K562 (cell line): Measurements from ENCODE around the gene CD248. TPM values are rescaled to one million over a fixed set of nuclear protein-coding genes. Genes with fewer than 3 reads are reported as not detected.

ENCODE experiments used
- ATAC-seq: fragments of 200-7000 bp; cut with Tn5 transposase; 3 replicates; pipeline ENCODE4 v1.9.1; 2020; ENCODE audit warnings: moderate library complexity
- BruUV-seq: library from RNA; stranded (reverse); fragments of 400-500 nt; replicated peaks from 2 replicates; lab custom pipeline; 2021; lab: Mats Ljungman, UMichigan
- CTCF ChIA-PET: fragments of 300-600 bp; formaldehyde crosslinking; extraction: SDS; loops from one replicate; lab custom pipeline; 2021; ENCODE audit warnings: low intra/inter-chr PET ratio; lab: Yijun Ruan, JAX
- POLR2A ChIA-PET: fragments of 300-600, 350-650 bp; sonication (Branson Sonifier 250); formaldehyde crosslinking; extraction: SDS; loops from one replicate; lab custom pipeline; 2021; ENCODE audit warnings: antibody characterized with exemption, inconsistent platforms; lab: Yijun Ruan, JAX
- DNase-seq, 4 experiments: peaks; one replicate each; pipeline versions ENCODE4 v3.0.0 to v3.0.0-alpha.2; 2011 to 2018; ENCODE audit warnings: low spot score in 3 of 4, mixed read lengths in 3 of 4; ENCODE audit errors: extremely low read depth in 1 of 4
- FAIRE-seq: peaks from 2 replicates; lab custom pipeline; 2011; peaks lifted over from hg19 to GRCh38; lab: Jason Lieb, UNC
- H2AFZ ChIP-seq: 2 replicates; pipeline ENCODE4 v1.6.0; 2011; ENCODE audit warnings: low read depth, low read length, control low read depth, inconsistent platforms
- H3K27ac ChIP-seq: fragments of 200-600 bp; 3 replicates; pipeline ENCODE4 v1.8.0; 2011; ENCODE audit warnings: low read depth, mild to moderate bottlenecking, control low read depth, inconsistent platforms, low read length, moderate library complexity, mixed read lengths; ENCODE audit errors: extremely low read depth
- H3K27me3 ChIP-seq, 2 experiments: fragments of 300-600 bp in 1 of 2; 2 replicates in 1 of 2; 3 replicates in 1 of 2; pipeline versions ENCODE4 v1.6.0 to v1.8.0; 2011; ENCODE audit warnings: inconsistent platforms in 2 of 2, low read length in 2 of 2, mild to moderate bottlenecking in 1 of 2, mixed read lengths in 1 of 2, moderate library complexity in 1 of 2; ENCODE audit not compliant: control insufficient read depth in 2 of 2, insufficient read depth in 2 of 2
- H3K36me3 ChIP-seq: fragments of 300-600 bp; 3 replicates; pipeline ENCODE4 v1.8.0; 2011; ENCODE audit warnings: mild to moderate bottlenecking, low read length, inconsistent platforms; ENCODE audit not compliant: control insufficient read depth, insufficient read depth
- H3K4me1 ChIP-seq, 2 experiments: fragments of 200-600 bp in 1 of 2; replicated peaks in 1 of 2; 2 replicates in 1 of 2; 3 replicates in 1 of 2; pipeline versions ENCODE4 v1.5.1 to v1.8.0; 2011; ENCODE audit warnings: inconsistent platforms in 2 of 2, low read length in 2 of 2, mild to moderate bottlenecking in 1 of 2, mixed read lengths in 1 of 2, moderate library complexity in 1 of 2; ENCODE audit not compliant: control insufficient read depth in 2 of 2, insufficient read depth in 2 of 2
- H3K4me2 ChIP-seq: 2 replicates; pipeline ENCODE4 v1.6.1; 2011; ENCODE audit warnings: low read length, control low read depth, inconsistent platforms, mixed read lengths; ENCODE audit not compliant: insufficient read depth
- H3K4me3 ChIP-seq: fragments of 200-600 bp; sonication (generic), shearing (Covaris generic); 2 replicates; pipeline ENCODE4 v1.5.1; 2016; ENCODE audit warnings: control low read depth, inconsistent platforms
- H3K79me2 ChIP-seq: fragments of 200-600 bp; 3 replicates; pipeline ENCODE4 v1.8.0; 2011; ENCODE audit warnings: low read length, inconsistent platforms; ENCODE audit not compliant: control insufficient read depth, insufficient read depth
- H3K9ac ChIP-seq, 2 experiments: 2 replicates each; pipeline versions ENCODE4 v1.6.0 to v1.6.1; 2011; ENCODE audit warnings: low read depth in 2 of 2, low read length in 2 of 2, control low read depth in 1 of 2, inconsistent platforms in 1 of 2, mild to moderate bottlenecking in 1 of 2, mixed read lengths in 1 of 2; ENCODE audit not compliant: insufficient read depth in 1 of 2
- H3K9me1 ChIP-seq: one replicate; pipeline ENCODE4 v1.6.0; 2011; ENCODE audit warnings: inconsistent platforms, mild to moderate bottlenecking, low read length, moderate library complexity; ENCODE audit not compliant: control insufficient read depth, insufficient read depth
- H3K9me3 ChIP-seq: replicated peaks from 2 replicates; pipeline ENCODE4 v1.5.1; 2011; ENCODE audit warnings: low read depth, low read length, inconsistent platforms; ENCODE audit not compliant: control insufficient read depth, insufficient read depth
- H4K20me1 ChIP-seq: replicated peaks from 2 replicates; pipeline ENCODE4 v1.6.1; 2011; ENCODE audit warnings: low read length, inconsistent platforms, mixed read lengths; ENCODE audit not compliant: control insufficient read depth, insufficient read depth
- RB1 ChIP-seq: fragments of 450-650 bp; IDR thresholded peaks from 2 replicates; pipeline ENCODE4 v1.6.1; 2017; ENCODE audit warnings: low read depth, mild to moderate bottlenecking
- RBFOX2 ChIP-seq: fragments of 200-400 bp; formaldehyde crosslinking; IDR thresholded peaks from 2 replicates; pipeline ENCODE4 v1.6.1; 2017; ENCODE audit warnings: low read depth, mild to moderate bottlenecking, low read length, moderate library complexity
- ZNF165 ChIP-seq: fragments of 250-450 bp; sonication (Bioruptor Pico); IDR thresholded peaks from 2 replicates; pipeline ENCODE4 v1.4.0; 2020; ENCODE audit warnings: borderline replicate concordance
- WGBS: fragments of 100-300 bp; shearing (Covaris generic); methylation state at CpG from one replicate; pipeline ENCODE4 v1.1.6; 2016; ENCODE audit warnings: low coverage, mixed read lengths; ENCODE audit not compliant: insufficient coverage; ENCODE audit errors: missing lambda C conversion rate; 5-methylcytosine and 5-hydroxymethylcytosine counted together
- in situ Hi-C: fragments of 300-500 bp; cut with MboI; formaldehyde crosslinking; loops from 4 replicates; pipeline ENCODE4 v1.15.0; 2018; ENCODE audit warnings: inconsistent platforms, mixed read lengths
- intact Hi-C: fragments of 100-400 bp; cut with micrococcal nuclease; formaldehyde crosslinking; loops from 2 replicates; pipeline ENCODE4 v1.14.2; 2022
- polyA plus RNA-seq, 8 experiments: library from polyadenylated mRNA; depleted of rRNA in 4 of 8; stranded (reverse) in 5 of 8; unstranded in 3 of 8; fragments of >200 nt; fragmentation: Nextera tagmentation in 2 of 8; fragmentation: Illumina TruSeq in 1 of 8; extraction: Ambion mirVana in 2 of 8; extraction: Trizol in 1 of 8; gene quantifications; 2 replicates each; pipeline versions ENCODE4 v1.2.1 to v1.2.3, GENCODE V29; 2011 to 2014; ENCODE audit warnings: inconsistent platforms in 1 of 8, missing spikeins in 1 of 8
- total RNA-seq, 7 experiments: library from RNA; depleted of rRNA in 6 of 7; stranded (reverse); fragments of >200 nt in 6 of 7; fragmentation: Illumina TruSeq in 2 of 7; extraction: Trizol in 2 of 7; gene quantifications; 2 replicates each; pipeline versions ENCODE4 v1.2.1 to v1.2.3, GENCODE V29; 2011 to 2021; ENCODE audit warnings: low replicate concordance in 1 of 7

Gene CD248
- total and polyA plus RNA-seq, 9 of the 15 experiments (the other 6 are each of a cell fraction or from before 2014, with no cell fraction given): 0.09 TPM; not detected in 8

DNA sequence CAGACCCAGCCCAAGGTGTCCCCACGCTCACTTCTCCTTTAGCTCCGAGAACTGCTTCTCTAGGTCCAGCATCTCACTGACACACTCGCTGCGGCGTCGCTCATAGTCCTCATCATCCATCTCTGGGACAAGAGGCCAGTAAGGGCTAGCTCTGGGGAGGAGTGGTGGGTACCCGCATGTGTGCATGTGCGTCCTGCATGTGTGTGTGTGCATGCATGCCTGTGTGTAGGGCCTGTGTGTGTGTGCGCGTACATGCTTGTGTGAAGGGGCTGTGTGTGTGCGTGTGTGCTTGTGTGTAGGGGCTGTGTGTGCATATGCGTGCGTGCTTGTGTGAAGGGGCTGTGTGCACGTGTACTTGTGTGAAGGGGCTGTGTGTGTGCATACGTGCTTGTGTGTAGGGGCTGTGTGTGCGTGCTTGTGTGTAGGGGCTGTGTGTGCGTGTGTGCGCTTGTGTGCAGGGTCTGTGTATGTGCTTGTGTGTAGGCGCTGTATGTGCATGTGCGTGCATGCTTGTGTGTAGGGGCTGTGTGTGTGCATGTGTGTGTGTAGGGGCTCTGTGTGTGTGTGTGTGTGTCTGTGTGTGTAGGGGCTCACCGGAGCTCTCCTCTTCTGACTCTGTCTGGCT lies 24.8 kb upstream of the CD248 start (continued):
- TF ChIP-seq RB1: no peak
- TF ChIP-seq, all 486 proteins: peak for 0

- peaks cover 3% of the 10 kb centered on the region; the same call in 1 of the 2 replicates for H4K20me1 ChIP-seq
- H3K36me3 ChIP-seq: peaks cover 61% of the 10 kb centered on the region; the same call in 2 of the 3 replicates
- H3K4me1 ChIP-seq: peaks cover 21 to 30% of the 10 kb centered on the region in 2 experiments
- BruUV-seq: no TSS peak
- WGBS: 90% methylated on average over 24 of the region's 28 CpGs
- CTCF ChIA-PET: no interaction called here
- H3K27ac ChIP-seq: no peak overlapping the region
- H3K9me3 ChIP-seq: no peaks in the 10 kb centered on the region
- H3K27me3 ChIP-seq: no peaks in the 10 kb centered on the region
- H3K4me3 ChIP-seq: no peak overlapping the region
- POLR2A ChIA-PET: interaction anchor here (0.6 to 1.7 kb wide), 3 partner anchors 8 to 52 kb away, joined by 3 to 6 read pairs (median 6); partner anchors contain the start of gene YIF1A
- no peak for ATAC-seq
- no peak overlapping the region for H2AFZ ChIP-seq
- H3K9ac ChIP-seq: peak overlapping the region in 1 of 2 experiments; percentile 28; a peak in 1 of 4 replicates
- TF ChIP-seq ZNF165: no peak
- peak; percentile 44 for TF ChIP-seq RBFOX2
- FAIRE-seq: no peak
- H3K79me2 ChIP-seq: peaks cover 18% of the 10 kb centered on the region
- intact Hi-C loops (no loop called here), in situ Hi-C loops (no loop called here)
- H3K4me2 ChIP-seq: no peak overlapping the region
- DNase-seq: no peak
- H3K9me1 ChIP-seq: no peaks in the 10 kb centered on the region
Observed at GRCh38 chr11:66340596-66341501, 24.0 kb upstream of the CD248 start.
